Sigmoid colon (tissue), 3 donors: ENCODE measurements around the gene BNIP5.
"Not testable (repeated sequence)": the region's sequence is repeated elsewhere in the genome, so short reads cannot be mapped to it uniquely, and the experiment has no call there.

Experiments used
- POLR2A ChIP-seq, 2 donors: fragments of 450-650 bp; IDR thresholded peaks; one replicate each; pipeline ENCODE4 v1.6.1; 2016; ENCODE audit warnings: antibody characterized with exemption in 2 of 2, mild to moderate bottlenecking in 2 of 2, moderate library complexity in 2 of 2
- TF ChIP-seq, protein P1 (sequence below), 4 experiments: fragments of 450-650 bp in 3 of 4; fragments of 200-600 bp in 1 of 4; IDR thresholded peaks; one replicate each; pipeline ENCODE4 v1.5.1; 2016 to 2019; ENCODE audit warnings: antibody characterized with exemption in 4 of 4, mild to moderate bottlenecking in 3 of 4, moderate library complexity in 2 of 4

DNA sequence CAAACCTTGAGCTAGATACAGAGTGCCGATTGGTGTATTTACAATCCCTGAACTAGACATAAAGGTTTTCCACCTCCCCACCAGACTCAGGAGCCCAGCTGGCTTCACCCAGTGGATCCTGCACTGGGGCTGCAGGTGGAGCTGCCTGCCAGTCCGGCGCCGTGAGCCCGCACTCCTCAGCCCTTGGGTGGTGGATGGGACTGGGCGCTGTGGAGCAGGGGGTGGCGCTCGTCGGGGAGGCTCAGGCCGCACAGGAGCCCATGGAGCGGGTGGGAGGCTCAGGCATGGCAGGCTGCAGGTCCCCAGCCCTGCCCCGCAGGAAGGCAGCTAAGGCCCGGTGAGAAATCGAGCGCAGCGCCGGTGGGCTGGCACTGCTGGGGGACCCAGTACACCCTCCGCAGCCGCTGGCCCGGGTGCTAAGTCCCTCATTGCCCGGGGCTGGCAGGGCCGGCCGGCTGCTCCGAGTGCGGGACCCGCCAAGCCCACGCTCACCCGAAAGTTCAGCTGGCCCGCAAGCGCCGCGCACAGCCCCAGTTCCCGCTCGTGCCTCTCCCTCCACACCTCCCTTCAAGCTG is 27.5 kb upstream of the BNIP5 start:
- not testable (repeated sequence) for TF ChIP-seq POLR2A (IDR thresholded peaks at IDR 0.05)
- TF ChIP-seq, protein P1, sequence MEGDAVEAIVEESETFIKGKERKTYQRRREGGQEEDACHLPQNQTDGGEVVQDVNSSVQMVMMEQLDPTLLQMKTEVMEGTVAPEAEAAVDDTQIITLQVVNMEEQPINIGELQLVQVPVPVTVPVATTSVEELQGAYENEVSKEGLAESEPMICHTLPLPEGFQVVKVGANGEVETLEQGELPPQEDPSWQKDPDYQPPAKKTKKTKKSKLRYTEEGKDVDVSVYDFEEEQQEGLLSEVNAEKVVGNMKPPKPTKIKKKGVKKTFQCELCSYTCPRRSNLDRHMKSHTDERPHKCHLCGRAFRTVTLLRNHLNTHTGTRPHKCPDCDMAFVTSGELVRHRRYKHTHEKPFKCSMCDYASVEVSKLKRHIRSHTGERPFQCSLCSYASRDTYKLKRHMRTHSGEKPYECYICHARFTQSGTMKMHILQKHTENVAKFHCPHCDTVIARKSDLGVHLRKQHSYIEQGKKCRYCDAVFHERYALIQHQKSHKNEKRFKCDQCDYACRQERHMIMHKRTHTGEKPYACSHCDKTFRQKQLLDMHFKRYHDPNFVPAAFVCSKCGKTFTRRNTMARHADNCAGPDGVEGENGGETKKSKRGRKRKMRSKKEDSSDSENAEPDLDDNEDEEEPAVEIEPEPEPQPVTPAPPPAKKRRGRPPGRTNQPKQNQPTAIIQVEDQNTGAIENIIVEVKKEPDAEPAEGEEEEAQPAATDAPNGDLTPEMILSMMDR (IDR thresholded peaks at IDR 0.05) = not testable (repeated sequence)
